ENCODE results near the gene SKI.
A peak's percentile ranks its signal among the peaks of the same experiment; 100 is the strongest.

The SKI gene

DNA sequence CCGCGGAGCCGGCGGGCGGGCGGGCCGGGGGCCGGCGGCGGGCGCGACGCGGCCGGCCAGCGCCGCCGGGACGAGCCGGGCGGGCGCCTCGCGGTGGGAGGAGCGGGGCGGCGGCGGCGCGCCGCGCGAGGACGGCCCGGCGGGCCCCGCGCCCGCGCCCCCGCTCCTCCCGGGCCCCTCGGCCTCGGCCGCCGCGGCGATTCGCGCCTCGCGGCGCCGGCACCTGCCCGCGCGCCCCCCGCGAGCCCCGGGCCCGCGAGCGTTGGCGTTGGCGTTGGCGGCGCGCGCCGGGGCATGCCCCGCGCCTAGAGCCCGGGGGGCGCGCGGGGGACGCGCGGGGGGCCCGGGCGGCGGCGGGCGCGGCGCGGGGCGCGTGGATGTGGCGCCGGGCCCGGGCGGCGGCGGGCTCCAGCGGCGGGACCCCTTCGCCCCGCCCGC lies at the start of gene SKI:
TSS of gene SKI (plus strand) at position 163 of the 438 bp plus-strand sequence. CDS start 448 bp downstream, outside the sequence.
- peak; percentile 1 for DNase-seq

- DNase-seq = no peak
Observed at GRCh38 chr1:2178875-2179274, 49.2 kb upstream of the SKI start.

- no peak for DNase-seq
Observed at GRCh38 chr1:2179283-2180013, 48.7 kb upstream of the SKI start.

- DNase-seq = no peak
Observed at GRCh38 chr1:2180297-2181245, 47.5 kb upstream of the SKI start.

DNA sequence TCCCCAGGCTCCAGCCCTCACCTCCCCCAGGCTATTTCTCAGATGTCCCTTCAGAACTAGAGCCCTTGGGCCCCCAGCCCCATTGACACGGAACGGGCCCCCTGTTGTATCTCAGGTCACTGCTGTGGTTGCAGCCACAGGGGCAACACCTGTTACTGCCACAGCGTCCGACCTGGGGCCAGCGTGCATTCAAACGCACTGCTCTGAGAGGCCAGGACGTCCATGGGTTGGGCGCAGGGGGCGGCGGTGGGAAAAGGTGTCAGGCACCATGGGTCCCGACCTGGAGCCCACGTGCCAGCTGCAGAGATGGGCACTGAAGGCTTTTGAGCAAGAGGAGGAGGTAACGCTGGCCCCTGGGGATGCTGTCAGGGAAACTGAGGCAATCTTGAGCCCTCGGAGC lies 46.8 kb upstream of the SKI start:
- no peak for DNase-seq

- no peak for DNase-seq
Observed at GRCh38 chr1:2181752-2182151, 46.4 kb upstream of the SKI start.

DNA sequence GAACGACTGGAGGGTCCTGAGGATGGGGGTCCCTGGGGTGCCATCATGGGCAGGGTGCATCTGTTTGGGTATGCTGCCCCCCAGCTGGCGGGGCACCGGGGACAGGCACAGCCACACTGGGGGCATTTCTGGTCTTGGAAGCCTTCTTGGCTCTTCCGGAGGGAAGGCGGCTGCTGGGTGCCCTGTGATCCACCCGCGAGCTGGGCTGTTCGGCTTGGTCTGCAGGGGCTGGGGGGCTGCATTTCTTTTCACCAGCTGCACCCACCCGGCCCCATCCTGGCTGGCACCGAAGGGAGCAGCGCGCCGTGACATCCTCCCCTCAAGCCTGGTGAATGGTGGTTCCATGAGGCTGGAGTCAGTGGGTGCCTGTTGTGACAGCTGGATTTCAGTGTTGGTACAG lies 45.7 kb upstream of the SKI start:
- no peak for DNase-seq

- no peak for DNase-seq
Observed at GRCh38 chr1:2183937-2184334, 44.2 kb upstream of the SKI start.

DNA sequence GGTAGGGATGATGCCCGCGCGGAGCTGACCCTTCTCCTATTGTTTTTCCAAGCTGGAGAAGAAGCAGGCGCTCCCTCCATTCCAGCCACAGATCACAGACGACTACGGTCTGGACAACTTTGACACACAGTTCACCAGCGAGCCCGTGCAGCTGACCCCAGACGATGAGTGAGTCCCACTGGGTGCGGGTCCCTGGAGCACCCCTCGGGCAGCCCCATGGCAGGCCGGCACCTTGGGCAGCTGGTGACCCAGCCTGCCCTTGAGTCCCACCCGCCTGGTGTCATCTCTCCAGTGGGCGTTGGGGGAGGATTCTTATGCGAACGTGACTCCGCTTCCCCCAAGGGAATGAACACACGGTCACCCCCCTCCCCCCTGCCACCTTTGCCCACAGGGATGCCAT lies 43.6 kb upstream of the SKI start:
- DNase-seq = no peak

GRCh38 chr1:2184934-2185333 lies 43.2 kb upstream of the SKI start:
- DNase-seq = no peak

GRCh38 chr1:2185880-2186855 lies 42.0 kb upstream of the SKI start:
- no peak for DNase-seq

DNA sequence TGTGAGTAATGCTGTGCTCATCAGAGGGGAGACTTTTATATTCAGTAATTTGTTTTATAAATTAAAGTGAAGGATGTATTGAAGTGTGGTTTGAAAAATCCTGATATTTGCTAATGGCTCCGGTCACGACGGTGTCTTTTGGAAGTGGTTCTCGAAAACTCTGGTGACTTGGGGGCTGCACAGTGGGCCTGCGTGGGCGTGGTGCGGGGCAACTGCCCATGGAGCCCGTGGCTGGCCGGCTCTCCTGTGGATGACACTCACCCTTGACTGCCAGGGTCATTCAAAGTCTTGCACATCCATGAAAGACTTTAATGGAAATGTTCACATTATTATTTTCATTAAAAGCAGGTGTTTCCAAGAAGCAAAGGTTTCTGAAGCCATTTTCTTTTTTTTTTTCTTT lies 41.2 kb upstream of the SKI start:
- DNase-seq = no peak

GRCh38 chr1:2187619-2188018 lies 40.5 kb upstream of the SKI start:
- no peak for DNase-seq

DNA sequence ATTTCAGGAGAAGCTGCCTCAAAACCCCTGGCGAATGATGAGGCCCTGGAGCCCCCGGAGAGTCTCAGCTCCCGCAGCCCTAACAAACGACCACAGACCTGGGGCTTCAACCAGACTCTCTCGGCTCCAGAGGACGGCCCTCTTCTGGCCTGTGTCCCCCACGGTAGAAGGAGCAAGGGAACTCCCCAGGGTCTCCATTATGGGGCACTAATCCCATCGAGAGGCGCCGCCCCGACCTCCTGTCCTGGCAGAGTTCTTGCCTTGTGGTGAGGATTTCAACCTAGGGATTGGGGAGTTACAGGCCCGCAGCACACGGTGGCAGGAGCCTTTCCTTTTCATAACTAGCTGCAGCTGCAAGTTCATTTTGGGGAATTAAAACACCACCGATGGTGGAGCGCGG lies 39.8 kb upstream of the SKI start:
- DNase-seq = no peak

DNA sequence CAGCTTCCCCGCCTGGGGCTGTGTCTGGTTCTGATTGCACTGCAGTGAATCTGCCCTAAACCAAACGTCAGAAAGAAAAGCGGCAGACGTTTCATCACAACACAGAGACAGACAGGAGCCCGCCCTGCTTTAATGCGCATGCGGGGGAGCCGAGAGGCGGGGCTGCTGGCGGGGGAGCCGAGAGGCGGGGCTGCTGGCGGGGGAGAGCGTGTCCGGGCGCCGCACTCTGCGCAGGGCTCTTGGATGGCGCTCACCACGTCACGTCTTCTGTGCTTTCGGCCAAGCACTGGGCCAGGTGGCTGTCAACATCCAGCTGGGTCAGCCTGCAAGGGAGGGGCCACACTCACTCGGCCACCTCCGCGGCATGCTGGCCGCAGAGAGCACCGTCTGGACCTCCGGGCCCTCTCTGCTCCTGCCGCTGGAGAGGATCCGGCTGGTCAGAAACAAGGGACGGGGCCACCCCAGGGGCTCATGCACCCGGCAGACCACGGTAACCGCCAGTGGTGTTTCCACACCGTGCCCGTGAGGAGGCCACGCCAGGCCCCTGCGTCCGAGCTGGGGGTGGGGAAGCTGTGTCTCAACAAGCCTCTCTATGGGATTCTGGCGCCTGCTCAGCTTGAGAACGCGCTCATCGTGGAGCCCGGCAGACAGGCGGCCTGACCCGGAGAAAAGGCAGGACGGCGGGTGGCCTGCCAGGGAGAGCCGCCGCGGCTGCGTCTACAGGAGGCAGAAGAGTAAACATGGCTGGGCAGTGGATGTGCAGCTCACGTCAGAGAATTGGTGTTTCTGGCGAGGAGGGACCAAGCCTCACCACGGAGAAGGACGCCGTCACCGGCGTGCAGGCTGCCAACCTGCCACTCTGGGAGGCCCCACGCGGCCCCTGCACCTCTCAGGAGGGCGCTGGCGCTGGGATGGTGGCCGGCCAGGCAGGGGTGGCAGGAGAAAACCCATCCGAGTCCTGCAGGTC lies 38.4 kb upstream of the SKI start:
- DNase-seq = peak; percentile 94

DNA sequence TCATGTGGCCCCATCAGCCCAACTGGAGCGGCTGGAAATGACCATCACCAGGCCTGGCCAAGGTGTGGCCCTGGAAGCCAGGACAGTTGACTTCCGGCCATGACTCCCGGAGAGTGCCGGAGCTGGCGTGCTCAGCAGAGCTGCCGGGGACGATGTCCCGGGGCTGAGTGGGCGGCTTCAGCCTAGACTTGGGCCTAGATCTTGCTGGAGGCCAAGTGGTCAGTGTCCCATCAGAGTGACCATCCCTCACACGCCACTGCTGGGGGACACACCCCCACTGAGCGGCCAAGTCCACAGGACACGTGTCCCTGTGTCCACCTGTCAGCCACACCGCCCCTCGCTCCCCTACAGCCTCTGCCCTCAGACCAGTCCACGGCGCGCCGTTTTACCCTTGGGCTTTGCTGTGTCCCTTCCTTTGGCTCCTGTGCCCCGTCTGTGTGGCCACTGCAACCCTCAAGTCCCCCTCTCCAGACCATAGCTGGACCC lies 37.6 kb upstream of the SKI start:
- DNase-seq = no peak

GRCh38 chr1:2192031-2192995 lies 35.8 kb upstream of the SKI start:
- DNase-seq = no peak

DNA sequence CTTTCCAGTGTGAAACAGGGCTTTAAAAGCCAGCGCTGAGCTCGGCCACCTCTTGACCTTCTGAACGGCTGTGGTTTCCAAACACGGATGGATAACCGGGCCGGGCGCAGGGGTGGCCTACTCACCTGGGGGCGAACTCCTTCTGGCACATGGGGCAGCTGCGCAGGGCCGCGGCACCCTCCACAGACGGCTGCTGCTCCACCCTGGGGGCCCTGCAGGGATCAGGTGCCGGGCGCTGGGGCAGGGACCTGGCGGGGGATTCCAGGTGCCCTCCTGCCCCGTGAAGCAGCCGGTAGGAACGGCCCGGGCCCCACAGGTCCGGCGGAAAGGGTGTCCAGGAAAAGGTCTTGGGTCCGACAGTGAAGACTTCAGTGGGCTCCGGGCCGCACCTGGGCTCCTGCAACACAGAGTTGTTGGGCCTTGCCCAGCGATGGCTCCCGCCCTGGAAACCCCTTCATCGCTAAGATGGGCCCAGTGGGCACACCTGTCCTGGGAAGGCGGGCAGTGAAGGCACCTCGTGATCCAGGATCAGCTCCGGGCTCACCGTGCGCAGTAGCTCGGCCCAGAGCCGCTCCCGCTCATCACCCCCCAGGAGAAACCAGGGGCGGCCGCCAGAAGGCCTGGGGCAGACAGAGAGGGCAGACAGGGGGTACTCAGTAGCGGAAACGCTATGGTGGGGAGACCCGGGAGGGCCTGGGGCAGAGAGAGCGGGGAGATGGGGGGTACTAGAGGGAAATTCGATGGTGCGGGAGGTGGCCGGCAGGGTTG lies 34.4 kb upstream of the SKI start:
- DNase-seq = no peak

DNA sequence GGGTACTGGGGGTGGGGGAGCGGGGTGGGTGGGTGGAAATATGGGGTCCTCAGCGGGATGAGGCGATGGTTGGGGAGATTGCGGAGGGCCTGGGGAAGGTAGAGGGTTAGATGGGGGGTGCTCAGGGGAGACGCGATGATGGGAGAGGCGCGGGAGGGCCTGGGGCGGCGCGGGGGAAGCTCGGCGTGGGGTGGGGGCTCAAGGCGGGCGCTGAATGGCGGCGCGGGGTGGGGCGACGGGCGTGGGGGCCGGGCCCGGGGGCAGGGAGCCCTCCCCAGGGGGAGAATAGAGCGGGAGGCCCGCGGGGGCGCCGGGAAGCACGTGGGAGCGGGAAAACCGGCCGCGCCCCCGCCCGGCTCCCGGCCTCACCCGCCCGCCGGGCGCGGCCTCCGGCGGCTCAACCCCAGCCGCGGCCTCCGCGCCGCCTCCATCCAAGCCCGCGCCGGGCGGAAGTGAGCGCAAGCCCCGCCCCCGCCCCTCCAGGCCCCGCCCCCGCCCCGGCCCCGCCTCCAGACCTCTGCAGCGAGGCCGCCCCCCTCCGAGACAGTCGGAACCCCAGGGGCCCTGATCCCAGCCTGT lies 33.7 kb upstream of the SKI start, which contains the start of gene FAAP20:
TSS of gene FAAP20 (minus strand) at position 454 of the 579 bp plus-strand sequence. CDS start at position 431, 23 bp downstream.
- DNase-seq = peak; percentile 85

Data from CD4-positive, alpha-beta T cell treated with Interleukin-6 for 4 hours (primary cell).